Fibroblast of skin of scalp (primary cell): ENCODE results near the gene DGKB.

Source experiments
- DNase-seq: peaks from one replicate; pipeline ENCODE4 v3.0.0-alpha.2; 2013

Gene DGKB

DNA sequence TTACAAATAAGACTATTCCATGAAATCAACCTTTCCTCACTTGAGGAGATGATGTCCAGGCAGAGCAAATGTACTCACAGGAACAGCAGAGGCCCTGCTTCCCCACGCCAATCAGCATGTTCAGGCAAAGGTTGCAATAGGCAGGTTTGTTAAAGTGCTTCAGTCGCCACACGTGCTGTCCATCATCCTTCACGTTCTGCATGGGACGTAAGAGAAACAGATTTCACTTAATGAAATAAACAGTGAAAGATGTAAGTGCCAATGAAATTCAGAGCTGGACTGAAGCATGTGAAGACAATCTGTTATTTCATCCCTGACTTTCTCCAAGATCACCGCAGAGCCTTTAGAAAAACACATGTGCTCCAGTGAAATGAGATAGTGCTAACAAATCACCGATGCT, 217.4 kb downstream of the DGKB start:
- no peak for DNase-seq

GRCh38 chr7:14682910-14683465, 219.6 kb downstream of the DGKB start:
- DNase-seq = no peak

GRCh38 chr7:14676896-14677295, 225.7 kb downstream of the DGKB start:
- no peak for DNase-seq

- no peak for DNase-seq
Observed at GRCh38 chr7:14673202-14673601, 229.3 kb downstream of the DGKB start.

DNA sequence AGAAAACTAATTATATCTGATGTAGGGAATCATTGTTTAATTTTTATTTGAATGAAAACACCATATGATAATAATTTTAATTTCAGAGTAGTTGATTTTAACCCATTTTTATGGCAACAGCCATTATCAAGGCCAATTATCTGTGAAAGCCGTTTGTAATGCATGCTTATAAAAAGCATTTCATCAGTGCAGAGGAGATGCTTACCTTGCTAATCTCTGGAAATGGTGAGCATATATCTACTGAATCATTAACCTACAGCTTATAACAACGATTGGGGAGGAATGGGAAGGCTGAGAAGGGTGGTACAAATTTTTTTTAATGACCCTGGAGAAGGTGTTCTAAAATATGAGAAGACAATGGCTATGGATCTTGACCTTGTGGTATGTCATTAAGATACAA, 235.6 kb downstream of the DGKB start:
- DNase-seq = no peak

GRCh38 chr7:14666304-14666703, 236.2 kb downstream of the DGKB start:
- no peak for DNase-seq

DNA sequence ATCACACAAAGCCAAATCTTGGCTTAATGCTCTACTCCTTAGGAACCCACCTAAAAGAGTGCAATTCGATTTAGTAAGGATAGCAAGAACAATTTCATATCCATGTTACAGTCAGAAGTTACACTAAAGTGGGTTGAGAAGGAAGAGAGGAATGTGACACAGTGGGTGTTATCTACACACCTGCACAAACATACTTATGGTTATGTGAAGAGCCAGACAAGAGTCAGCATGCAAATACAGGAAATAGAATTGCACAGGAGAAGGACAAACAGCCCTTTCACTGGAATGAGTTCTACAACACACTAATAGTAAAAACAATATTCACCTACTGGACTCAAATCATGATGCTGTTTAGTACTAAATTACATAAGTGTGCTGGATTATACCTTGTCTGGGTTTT, 262.8 kb downstream of the DGKB start:
- DNase-seq = no peak

GRCh38 chr7:14639329-14639728, 263.2 kb downstream of the DGKB start:
- DNase-seq = no peak

- no peak for DNase-seq
Observed at GRCh38 chr7:14637968-14638367, 264.6 kb downstream of the DGKB start.

DNA sequence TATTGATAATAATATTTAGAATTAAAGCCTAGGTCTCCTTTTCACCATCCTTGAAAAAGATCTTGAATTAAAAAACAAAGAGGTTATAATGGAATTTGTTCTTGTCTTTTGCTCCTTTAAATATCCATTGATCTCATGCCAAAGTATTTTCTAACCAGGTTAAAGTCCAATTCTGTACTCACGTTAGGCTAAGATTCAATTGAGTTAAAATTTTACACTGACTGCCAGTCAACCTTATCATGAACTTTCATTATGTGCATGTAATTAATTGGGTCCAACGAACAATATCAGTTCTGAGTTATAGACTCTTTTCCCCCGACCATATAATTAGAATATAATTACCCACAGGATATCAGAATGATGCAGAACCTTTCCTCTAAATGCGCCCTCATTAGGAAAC, 266.6 kb downstream of the DGKB start:
- no peak for DNase-seq

DNA sequence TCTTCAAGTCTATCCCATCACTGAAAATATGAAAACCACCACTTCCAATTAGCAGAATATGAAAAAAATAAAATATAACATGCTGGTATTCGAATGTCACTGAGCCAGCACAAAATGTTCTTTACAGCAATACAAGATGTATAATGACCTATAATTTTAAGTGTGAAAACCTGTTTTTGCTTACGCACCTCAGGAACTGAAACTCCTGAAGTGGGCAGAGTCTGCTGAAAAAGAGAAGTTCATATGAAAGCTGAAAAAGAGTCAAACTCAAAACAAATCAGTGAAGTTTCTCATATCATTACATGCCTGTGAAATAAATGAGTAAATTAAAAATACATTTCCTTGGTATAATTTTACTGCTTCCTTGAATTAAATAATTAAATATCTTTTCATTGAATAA, 272.5 kb downstream of the DGKB start:
- no peak for DNase-seq

- no peak for DNase-seq
Observed at GRCh38 chr7:14628516-14628915, 274.0 kb downstream of the DGKB start.

- DNase-seq = no peak
Observed at GRCh38 chr7:14626076-14626475, 276.5 kb downstream of the DGKB start.

DNA sequence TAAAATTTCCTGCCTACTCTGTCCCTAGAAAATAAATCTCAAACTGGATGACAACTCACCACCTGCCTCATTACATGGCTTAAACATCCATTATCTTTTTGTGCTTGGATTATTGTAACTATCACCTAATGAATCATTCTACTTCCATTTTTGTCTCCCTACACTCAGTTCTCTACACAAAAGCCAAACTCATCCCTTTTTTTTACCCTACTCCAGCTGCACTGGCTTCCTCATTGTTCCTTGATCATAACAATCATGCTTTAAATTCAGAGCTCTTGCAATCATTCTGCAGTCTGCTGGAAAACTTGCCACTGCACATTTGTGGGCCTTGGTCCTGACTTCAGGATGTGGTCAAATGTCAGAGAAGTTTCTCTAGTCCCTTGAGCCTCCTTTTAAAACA, 280.0 kb downstream of the DGKB start:
- no peak for DNase-seq

- DNase-seq = no peak
Observed at GRCh38 chr7:14606101-14606500, 296.4 kb downstream of the DGKB start.

DNA sequence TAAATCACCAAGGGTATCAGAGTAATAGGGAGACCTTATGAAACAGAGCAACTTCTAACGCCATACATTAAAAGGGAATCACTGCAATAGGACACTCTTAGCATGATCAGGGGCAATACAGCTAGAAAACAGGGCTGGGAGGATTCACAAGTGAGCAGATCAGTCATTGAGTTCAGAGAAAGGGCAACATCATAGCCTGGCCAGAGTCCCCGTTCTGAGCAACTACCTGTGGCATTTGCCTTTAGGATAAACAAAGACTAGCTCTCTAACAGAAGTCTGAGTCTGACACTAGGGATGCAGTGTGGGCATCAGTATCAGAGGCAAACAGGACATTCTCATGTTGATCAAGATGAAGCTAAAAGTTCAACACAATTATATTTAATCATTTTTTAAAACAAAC, 297.9 kb downstream of the DGKB start:
- peak; percentile 0 for DNase-seq

GRCh38 chr7:14602851-14603250, 299.7 kb downstream of the DGKB start:
- DNase-seq = no peak

- DNase-seq = no peak
Observed at GRCh38 chr7:14600766-14601367, 301.7 kb downstream of the DGKB start.

DNA sequence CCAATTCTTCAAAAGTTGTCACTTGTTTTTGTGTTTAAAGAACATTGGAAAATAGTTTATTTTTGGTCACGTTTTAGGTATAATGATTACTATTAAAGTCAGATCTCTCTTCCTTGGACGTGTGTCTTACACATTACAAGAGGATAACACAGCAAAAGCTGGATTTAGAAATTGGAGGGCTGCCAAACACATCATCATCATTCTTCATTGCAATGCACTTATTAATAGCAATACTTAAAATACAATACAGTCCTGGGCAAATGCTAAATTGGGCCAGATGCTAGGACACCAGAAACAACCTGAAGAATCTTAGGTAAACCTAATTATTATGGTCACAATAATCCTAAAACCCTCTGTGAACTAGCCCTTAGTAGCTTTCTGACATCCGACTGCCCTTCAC, 303.6 kb downstream of the DGKB start:
- DNase-seq = peak; percentile 22

- DNase-seq = peak; percentile 8
Observed at GRCh38 chr7:14596421-14596820, 306.1 kb downstream of the DGKB start.

DNA sequence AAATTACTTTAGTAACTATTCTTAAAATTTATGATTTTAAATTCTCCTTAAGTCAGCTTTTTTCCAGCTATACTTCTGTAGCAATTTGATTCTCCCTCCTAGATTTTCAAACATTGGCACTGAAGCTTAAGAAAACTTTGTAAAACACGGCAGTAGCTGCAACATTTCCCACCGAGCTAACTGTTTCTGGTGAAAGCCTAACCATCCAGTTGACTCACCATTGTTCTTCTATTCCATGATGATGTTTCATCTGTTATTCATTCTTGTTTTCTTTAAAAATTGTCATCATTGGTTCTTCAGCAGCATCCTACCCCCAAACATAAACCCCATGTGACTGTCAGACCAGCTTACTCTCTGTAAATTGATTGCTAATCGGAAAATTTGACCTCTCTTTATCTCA, 312.3 kb downstream of the DGKB start:
- DNase-seq = no peak

GRCh38 chr7:14585232-14585631, 317.3 kb downstream of the DGKB start:
- DNase-seq = no peak

DNA sequence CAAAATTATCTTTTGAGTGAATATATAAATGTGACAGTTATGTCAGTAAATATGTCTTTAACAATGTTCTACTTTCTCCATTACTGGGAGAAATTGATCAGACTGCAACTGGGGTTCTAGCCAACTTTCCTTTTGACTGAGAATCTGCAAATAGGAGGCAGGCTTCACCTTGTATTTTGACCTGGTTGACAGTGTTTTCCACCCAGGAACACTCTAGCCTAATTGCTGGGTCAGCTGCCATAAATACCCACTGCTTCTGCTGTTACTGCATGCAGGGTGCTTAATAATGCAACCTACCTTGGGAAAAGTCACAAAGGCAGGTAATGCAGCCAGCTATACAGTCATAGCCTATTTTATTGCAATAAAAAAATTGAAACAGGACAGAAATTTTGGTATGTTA, 319.0 kb downstream of the DGKB start:
- DNase-seq = no peak

DNA sequence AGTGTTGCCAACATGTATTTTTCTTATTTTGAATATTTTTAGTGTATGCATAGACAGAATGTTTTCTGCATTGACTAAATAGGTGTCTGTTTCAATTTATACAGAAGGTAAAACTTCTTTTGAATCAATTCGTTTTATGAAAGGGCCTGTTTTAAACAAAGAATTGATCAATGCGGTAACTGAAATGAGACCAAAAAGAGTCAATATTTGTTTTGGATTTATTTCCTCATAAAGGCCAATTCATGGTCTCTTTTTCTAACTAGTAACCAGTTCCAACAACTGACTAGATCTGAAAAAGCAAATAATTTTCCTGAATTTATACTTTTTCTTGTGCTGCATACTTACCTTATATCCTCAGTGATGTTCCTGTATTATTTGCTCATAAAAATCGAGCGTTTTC, 320.5 kb downstream of the DGKB start:
- DNase-seq = no peak

DNA sequence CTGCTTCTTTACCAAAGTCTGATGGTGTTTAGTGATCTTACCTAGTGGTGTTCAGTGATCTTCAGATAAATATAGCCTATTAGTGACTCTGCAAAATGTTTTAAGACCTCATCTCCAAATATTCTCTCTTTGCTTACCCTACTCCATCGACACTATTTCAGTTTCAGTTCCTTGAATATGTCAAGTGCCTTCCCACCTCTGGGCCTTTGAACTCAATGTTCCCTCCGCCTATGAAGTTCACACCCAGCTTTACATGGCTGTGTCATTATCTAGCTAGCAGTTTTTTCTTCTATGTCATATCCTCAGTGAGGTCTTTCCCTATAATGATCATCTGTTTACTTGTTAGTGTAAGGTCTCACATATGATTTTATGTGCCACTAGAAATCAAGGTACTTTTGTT, 322.6 kb downstream of the DGKB start:
- DNase-seq = no peak
